ENCODE measurements around the gene PDS5A. TPM values are rescaled to one million over a fixed set of nuclear protein-coding genes. Genes with fewer than 3 reads are reported as not detected.

Gene PDS5A
- total and polyA plus RNA-seq, 9 of the 15 experiments (the other 6 are each of a cell fraction or from before 2014, with no cell fraction given) = 16.4 to 85.4 (median 70.0) TPM

DNA sequence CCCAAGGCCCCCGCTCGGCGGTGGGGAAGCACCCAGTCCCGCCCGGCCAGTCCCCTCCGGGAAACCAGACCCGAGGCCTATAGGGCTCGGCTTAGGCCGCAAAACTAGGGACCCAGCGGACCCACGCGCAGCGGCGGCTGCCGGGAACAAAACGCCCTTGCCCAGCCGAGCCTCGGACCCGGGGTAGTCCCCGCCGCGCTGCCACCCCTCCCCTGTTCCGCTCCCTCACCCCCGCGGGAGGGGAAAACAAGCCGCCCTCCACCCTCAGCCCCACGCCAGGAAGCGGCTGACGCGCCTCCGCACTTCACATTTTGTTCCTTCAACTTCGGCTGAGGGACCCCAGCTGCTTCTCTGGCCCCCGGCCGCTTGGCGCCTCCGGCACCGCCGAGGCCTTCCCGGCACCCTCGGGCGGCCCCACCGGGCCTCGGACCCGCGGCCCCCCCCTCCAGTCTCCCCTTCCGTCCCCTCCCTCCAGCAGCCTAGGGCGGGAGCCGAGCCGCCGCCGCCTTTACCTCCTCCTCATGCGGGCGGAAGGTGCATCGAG lies 694 bp downstream of the PDS5A start (continued):
- TF ChIP-seq CREB1 (IDR thresholded peaks at IDR 0.05) = no peak
- 0 out of 2 replicates have a peak, but pooled peaks have one; percentile 5 for TF ChIP-seq CREB1 (CRISPR knock-in tag; IDR thresholded peaks at IDR 0.05)
- TF ChIP-seq CHD1 (IDR thresholded peaks at IDR 0.05; ENCODE audit: low read length) = peak; percentile 26
- TF ChIP-seq ELF4 (CRISPR knock-in tag; IDR thresholded peaks at IDR 0.05) = no peak
- no peak for TF ChIP-seq ZNF644 (tag; IDR thresholded peaks at IDR 0.05; ENCODE audit: low read depth)
- no peak for TF ChIP-seq SREBF1 (IDR thresholded peaks at IDR 0.05; ENCODE audit: borderline replicate concordance, low read depth, low read length)
- no peak for TF ChIP-seq SMARCA5 (IDR thresholded peaks at IDR 0.05)
- peak; percentile 62 for TF ChIP-seq RBBP5 (IDR thresholded peaks at IDR 0.05; ENCODE audit: borderline replicate concordance, insufficient read depth, low read length, poor library complexity, severe bottlenecking)
- TF ChIP-seq ZKSCAN1 (IDR thresholded peaks at IDR 0.05; ENCODE audit: low read depth, low read length) = no peak
- TF ChIP-seq CCNT2 (IDR thresholded peaks at IDR 0.05; ENCODE audit: borderline replicate concordance, extremely low read depth, insufficient read length, low read depth, low read length) = peak; percentile 51
- TF ChIP-seq RBFOX2 (IDR thresholded peaks at IDR 0.05; ENCODE audit: low read depth, low read length) = peak; percentile 79
- TF ChIP-seq ZBTB7A (IDR thresholded peaks at IDR 0.05; ENCODE audit: borderline replicate concordance, control insufficient read depth, low read depth, low read length) = peak; percentile 4; the same call in 1 of the 2 replicates
- no peak for TF ChIP-seq NR2C2 (CRISPR knock-in tag; IDR thresholded peaks at IDR 0.05)
- peak; percentile 4; the same call in 1 of the 2 replicates for TF ChIP-seq NR2C2 (tag; IDR thresholded peaks at IDR 0.05)
- TF ChIP-seq LCOR (CRISPR knock-in tag; IDR thresholded peaks at IDR 0.05) = 0 out of 2 replicates have a peak, but pooled peaks have one; percentile 21
- no peak; the same call in 1 of the 2 replicates for TF ChIP-seq ZNF184 (CRISPR knock-in tag; IDR thresholded peaks at IDR 0.05)
- TF ChIP-seq, protein P1, sequence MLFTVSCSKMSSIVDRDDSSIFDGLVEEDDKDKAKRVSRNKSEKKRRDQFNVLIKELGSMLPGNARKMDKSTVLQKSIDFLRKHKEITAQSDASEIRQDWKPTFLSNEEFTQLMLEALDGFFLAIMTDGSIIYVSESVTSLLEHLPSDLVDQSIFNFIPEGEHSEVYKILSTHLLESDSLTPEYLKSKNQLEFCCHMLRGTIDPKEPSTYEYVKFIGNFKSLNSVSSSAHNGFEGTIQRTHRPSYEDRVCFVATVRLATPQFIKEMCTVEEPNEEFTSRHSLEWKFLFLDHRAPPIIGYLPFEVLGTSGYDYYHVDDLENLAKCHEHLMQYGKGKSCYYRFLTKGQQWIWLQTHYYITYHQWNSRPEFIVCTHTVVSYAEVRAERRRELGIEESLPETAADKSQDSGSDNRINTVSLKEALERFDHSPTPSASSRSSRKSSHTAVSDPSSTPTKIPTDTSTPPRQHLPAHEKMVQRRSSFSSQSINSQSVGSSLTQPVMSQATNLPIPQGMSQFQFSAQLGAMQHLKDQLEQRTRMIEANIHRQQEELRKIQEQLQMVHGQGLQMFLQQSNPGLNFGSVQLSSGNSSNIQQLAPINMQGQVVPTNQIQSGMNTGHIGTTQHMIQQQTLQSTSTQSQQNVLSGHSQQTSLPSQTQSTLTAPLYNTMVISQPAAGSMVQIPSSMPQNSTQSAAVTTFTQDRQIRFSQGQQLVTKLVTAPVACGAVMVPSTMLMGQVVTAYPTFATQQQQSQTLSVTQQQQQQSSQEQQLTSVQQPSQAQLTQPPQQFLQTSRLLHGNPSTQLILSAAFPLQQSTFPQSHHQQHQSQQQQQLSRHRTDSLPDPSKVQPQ (CRISPR knock-in tag; IDR thresholded peaks at IDR 0.05; ENCODE audit: borderline replicate concordance) = no peak
- TF ChIP-seq POLR2H (tag; IDR thresholded peaks at IDR 0.05; ENCODE audit: low read depth) = no peak
- TF ChIP-seq POU5F1 (IDR thresholded peaks at IDR 0.05; ENCODE audit: borderline replicate concordance, low read depth, low read length, partially characterized antibody) = no peak
- TF ChIP-seq, protein P2, sequence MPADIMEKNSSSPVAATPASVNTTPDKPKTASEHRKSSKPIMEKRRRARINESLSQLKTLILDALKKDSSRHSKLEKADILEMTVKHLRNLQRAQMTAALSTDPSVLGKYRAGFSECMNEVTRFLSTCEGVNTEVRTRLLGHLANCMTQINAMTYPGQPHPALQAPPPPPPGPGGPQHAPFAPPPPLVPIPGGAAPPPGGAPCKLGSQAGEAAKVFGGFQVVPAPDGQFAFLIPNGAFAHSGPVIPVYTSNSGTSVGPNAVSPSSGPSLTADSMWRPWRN (IDR thresholded peaks at IDR 0.05; ENCODE audit: low read depth) = no peak
- 0 out of 2 replicates have a peak, but pooled peaks have one; percentile 64 for TF ChIP-seq BRD4 (IDR thresholded peaks at IDR 0.05)
- TF ChIP-seq PCBP1 (IDR thresholded peaks at IDR 0.05; ENCODE audit: low read depth, low read length, poor library complexity, severe bottlenecking) = peak; percentile 46
- TF ChIP-seq POLR2A (conservative IDR thresholded peaks at IDR 0.05) = peak; percentile 49; the same call in 1 of the 2 replicates
- no peak for TF ChIP-seq POLR3G (IDR thresholded peaks at IDR 0.05; ENCODE audit: extremely low read depth, insufficient read length, insufficient replicate concordance)
- TF ChIP-seq, protein P3, sequence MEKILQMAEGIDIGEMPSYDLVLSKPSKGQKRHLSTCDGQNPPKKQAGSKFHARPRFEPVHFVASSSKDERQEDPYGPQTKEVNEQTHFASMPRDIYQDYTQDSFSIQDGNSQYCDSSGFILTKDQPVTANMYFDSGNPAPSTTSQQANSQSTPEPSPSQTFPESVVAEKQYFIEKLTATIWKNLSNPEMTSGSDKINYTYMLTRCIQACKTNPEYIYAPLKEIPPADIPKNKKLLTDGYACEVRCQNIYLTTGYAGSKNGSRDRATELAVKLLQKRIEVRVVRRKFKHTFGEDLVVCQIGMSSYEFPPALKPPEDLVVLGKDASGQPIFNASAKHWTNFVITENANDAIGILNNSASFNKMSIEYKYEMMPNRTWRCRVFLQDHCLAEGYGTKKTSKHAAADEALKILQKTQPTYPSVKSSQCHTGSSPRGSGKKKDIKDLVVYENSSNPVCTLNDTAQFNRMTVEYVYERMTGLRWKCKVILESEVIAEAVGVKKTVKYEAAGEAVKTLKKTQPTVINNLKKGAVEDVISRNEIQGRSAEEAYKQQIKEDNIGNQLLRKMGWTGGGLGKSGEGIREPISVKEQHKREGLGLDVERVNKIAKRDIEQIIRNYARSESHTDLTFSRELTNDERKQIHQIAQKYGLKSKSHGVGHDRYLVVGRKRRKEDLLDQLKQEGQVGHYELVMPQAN (IDR thresholded peaks at IDR 0.05; ENCODE audit: borderline replicate concordance) = 0 out of 2 replicates have a peak, but pooled peaks have one; percentile 39

All from K562 (cell line).